GM04503 (cell line): ENCODE data around the gene LRP6.
"Not testable (repeated sequence)": the region's sequence is repeated elsewhere in the genome, so short reads cannot be mapped to it uniquely, and the experiment has no call there.

Experiments
- DNase-seq: peaks from one replicate; pipeline ENCODE4 v3.0.0-alpha.2; 2012; ENCODE audit warnings: low read depth

Gene LRP6

GRCh38 chr12:12266873-12267741 is at the start of gene LRP6:
TSS of gene LRP6 (minus strand) at chr12:12267044. CDS start at chr12:12266735, 309 bp downstream.
- peak; percentile 73 for DNase-seq

GRCh38 chr12:12315838-12316237 is 49.0 kb upstream of the LRP6 start:
- DNase-seq, result no peak

GRCh38 chr12:12310695-12311094 is 43.9 kb upstream of the LRP6 start:
- DNase-seq, result not testable (repeated sequence)

DNA sequence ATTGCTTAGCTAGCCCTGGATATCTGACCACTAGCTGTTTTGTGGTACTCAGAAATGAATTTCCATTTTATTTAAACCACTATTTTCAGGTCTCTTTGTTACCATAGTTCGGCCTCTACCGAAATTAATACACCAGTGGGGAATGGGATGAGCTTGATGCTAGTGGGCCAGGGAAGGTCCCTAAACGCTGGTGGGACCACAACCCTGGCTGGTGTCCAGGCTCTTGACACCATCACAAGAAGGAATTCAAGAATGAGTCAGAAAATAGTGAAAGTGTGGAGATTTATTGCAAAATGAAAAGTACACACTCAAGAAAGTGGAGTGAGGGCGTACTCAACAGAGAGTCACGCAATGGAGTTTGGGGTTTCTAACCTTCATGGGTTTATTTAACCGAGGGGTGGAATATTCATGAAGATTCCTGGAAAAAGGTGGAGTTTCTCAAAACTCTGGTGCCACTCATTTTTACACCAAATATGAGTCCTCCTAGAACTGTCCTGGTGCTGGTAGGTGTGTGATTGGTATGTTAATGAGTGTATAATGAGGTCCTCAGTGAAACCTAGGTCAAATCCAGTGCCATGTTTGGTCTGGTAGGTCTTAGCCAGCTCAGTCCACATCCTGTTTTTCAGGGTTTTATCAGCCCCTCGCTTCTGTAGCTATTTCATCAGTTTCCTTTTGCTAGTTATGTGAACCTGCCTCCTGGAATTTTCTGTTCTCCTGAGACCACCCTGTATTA is 38.9 kb upstream of the LRP6 start:
- DNase-seq, result no peak

GRCh38 chr12:12302976-12303375 is 36.1 kb upstream of the LRP6 start:
- DNase-seq, result no peak

DNA sequence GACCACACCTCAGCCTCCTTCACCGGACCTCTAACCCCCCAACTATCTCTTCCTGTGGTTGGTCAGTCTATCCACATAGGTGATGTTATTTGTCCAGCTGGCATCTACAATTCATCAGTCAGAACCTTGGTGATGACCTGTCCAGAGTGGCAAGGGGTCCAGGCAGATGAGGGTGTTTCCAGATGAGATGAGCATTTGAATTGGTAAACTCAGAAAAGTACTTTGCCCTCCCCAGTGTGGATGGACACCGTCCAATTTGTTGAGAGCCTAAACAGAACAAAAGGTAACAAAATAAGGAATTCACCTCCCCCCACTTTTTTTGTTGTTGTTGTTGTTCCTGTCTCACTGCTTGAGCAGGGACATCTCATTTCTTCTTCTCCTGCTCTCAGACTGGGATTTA is 34.3 kb upstream of the LRP6 start:
- DNase-seq, result no peak

GRCh38 chr12:12297201-12297830 is 30.5 kb upstream of the LRP6 start:
- DNase-seq, result no peak

DNA sequence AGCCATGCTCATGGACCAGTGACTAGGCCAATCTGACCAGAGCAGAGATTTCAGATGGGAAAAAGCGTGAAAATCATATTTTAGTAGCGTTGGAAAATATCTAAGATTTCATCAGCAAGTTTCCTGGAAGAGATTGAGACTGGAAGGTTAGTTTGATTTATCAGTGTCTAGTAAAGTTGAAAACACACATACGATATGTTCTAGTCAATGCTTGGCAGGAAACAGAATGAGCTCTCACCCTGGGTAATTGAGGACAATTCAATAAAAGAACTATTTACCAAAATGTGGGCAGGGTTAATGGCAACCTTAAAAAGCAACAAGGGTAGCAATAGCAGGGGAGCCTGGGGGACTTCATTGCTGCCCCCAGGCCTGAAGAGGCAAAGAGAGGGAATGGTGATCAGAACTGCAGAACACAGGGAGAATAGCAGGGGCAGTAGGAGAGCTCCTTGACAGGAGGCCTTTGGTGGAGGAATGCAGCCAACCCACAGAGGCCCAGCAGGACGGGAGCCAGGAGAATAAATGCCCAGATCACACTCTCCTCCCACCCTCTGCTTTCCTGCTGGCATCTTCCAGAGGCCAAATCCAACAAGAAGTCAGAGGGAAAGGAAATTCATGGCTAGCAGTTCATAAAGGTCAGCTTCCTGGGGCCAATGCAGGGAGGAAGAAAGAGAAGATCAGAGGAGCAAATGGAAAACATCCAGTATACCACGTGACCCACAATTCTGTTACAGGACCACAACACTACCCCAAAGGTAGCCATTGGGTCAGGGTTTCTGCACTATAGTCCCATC is 27.6 kb upstream of the LRP6 start:
- no peak for DNase-seq

- no peak for DNase-seq
Observed at GRCh38 chr12:12290206-12290605, 23.4 kb upstream of the LRP6 start.

- DNase-seq, result no peak
Observed at GRCh38 chr12:12286441-12286840, 19.6 kb upstream of the LRP6 start.

DNA sequence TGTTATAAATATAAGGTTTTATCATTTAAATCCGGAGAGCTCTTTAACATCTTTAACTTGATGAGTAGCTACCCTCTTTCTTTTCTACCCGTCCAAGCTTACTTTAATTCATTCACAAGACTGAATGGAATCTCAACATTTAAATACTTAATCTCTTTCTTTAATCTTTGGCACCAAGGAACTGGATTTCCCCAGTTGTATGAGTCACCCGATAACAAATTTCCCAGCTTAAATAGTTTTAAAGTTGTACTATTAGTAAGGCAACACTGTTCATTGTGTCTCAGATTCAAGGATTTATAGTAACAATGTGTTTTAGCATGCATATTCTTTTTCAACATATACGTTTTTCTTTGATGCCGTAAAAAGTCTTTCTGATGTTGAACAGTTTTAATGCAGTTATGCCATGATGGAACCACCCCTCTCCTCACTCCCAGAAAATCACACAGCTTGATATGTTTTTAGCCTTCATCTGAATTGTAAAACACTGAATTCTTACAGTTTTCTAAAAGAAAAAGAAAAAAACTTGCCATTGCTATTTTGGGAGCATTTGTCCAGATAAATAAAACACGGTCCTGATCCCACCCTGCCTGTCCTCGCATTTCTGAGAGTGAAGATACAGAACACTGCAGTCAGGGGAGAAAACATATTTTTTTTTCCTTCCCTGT is 16.0 kb upstream of the LRP6 start:
- no peak for DNase-seq

GRCh38 chr12:12282202-12282601 is 15.4 kb upstream of the LRP6 start:
- DNase-seq, result no peak

DNA sequence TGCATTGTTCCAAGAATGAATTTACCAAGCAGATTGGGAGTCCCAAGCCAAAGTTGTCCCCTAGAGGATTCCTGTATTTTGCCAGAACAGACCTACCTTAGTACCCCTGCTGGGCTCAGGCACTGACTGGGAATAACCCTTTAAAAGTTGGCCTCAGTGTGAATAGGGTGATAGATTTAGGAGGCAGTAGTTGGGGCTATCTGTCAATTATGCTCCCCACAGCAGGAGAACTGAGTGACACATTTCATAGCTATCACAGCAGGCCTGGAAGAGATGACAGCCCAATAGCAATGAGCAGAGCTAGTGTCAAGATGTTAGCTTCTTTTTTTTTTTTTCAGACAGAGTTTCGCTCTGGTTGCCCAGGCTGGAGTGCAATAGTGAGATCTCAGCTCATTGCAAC is 14.3 kb upstream of the LRP6 start:
- no peak for DNase-seq

DNA sequence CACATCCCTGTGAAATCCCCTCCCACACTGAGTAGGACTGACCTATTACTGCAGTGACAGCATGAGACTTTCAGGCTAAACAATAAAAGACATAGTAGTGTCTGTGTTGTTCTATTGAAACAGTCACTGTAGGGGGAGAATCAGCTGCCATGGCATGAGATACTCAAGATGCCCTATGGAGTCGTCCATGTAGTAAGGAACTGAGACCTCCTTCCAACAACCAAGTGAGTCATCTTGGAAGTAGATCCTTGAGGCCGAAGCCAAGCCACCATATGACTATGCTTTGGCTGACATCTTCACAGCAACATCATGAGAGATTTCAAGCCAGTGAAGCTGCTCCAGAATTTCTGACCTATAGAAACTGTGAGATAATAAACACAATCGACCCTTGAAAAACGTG is 12.1 kb upstream of the LRP6 start:
- DNase-seq, result no peak

GRCh38 chr12:12275874-12276273 is 9.0 kb upstream of the LRP6 start:
- no peak for DNase-seq

GRCh38 chr12:12273291-12273957 is 6.6 kb upstream of the LRP6 start:
- no peak for DNase-seq

DNA sequence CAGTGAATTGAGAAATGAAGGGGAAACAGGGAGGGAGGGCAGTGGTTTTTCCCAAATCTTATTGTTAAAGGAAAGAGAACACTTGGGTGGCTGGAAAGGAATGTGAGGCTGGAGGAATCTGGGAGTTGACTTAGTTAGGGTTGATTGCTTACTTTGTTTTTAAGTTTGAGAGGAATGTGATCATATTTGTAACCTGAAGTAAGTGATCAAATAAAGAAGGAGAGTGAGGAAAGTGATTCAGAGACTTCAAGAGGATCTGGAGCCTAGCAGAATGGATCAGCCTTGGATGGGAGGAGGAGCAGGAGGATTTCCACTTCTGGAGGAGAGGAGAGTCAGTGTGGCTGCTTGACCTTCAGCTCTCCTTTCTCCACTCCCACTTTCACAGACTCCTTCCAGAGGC is 6.0 kb upstream of the LRP6 start:
- DNase-seq, result no peak

GRCh38 chr12:12270226-12270625 is 3.4 kb upstream of the LRP6 start:
- DNase-seq, result no peak

GRCh38 chr12:12267742-12268200 is 927 bp upstream of the LRP6 start:
- DNase-seq, result no peak

GRCh38 chr12:12266389-12266872 is 413 bp downstream of the LRP6 start:
- DNase-seq, result no peak
